Stimulated activated naive CD4-positive, alpha-beta T cell (primary cell): Measurements from ENCODE around the gene NGRN.
"Not testable (repeated sequence)": the region's sequence is repeated elsewhere in the genome, so short reads cannot be mapped to it uniquely, and the experiment has no call there.

ENCODE experiments used
- DNase-seq, 6 experiments: peaks; one replicate each; lab custom pipeline; 2025; lab: John Stamatoyannopoulos, UW

The NGRN gene

DNA sequence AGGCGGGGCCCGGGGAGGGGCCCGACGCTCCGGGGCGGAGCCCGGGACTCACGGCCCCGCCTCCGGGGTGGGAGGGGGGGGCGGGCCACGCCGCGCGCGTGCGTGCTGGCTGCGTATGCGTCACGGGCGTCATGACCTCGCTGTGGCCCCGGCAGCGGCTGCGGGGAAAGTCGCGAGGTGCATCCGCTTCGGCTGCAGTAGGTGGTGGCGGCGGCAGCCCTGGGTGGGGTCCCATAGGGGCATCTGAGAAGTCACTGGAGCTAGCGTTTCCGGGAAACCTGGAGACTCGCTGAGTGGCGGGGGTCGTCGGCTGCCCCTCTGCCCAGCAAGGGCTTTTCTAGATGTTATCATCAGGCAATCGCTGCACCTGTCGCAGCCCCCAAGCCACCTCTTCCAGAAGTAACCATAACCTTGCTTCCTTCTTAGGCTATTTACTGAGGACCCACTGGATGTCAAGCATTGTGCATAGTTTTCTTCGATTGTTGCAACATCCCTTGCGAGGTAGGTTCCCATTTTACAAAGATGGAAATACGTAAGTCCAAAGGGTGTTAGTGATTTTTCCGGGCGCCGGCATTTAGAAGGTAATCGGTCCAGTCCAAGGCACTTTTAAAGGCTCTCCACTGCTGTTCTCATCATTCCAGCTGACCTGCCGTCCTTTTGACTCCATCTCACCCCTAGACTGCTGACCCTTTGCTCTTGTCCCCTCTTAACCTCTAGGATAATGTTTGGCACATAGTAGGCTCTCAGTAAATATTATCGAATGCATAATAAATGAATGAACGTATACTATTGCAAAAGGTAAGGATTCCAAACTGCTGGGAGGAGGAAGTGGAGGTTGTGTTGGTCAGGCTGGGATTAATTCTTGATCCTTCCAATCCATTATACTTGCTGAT is 31.1 kb upstream of the NGRN start, which contains the start of gene GDPGP1:
GDPGP1 (plus strand) TSS at position 114 of the 893 bp plus-strand sequence. CDS start 6,700 bp downstream, outside the sequence.
- peak in 5 of 6 experiments; percentile 90 to 98 (median 94) for DNase-seq

DNA sequence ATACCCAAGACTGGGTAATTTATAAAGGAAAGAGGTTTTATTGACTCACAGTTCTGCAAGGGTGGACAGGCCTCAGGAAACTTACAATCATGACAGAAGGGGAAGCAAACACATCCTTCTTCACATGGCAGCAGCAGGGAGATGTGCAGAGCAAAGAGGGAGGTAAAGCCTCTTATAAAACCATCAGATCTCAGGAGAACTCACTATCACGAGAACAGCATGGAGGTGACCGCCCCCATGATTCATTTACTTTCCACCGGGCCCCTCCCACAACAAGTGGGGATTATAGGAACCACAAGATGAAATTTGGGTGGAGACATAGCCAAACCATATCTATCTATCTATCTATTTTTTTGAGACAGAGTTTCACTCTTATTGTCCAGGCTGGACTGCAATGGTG is 26.1 kb upstream of the NGRN start:
- no peak for DNase-seq

DNA sequence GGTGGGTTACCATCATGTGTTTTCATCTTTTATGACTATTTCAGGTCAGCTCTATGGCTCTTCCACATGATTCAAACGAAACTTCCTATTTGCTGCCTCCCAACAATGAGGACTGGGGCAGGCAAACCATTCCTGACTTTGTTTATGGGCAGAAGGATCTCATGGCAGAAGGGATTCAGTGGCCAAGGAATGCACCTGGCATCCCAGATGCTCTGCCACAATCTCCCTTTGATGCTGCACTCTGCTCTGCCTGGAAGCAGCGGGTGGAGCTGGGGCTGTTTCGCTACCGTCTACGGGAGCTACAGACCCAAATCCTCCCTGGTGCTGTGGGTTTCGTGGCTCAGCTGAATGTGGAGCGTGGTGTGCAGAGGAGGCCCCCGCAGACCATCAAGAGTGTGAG is 24.6 kb upstream of the NGRN start:
- no peak for DNase-seq

DNA sequence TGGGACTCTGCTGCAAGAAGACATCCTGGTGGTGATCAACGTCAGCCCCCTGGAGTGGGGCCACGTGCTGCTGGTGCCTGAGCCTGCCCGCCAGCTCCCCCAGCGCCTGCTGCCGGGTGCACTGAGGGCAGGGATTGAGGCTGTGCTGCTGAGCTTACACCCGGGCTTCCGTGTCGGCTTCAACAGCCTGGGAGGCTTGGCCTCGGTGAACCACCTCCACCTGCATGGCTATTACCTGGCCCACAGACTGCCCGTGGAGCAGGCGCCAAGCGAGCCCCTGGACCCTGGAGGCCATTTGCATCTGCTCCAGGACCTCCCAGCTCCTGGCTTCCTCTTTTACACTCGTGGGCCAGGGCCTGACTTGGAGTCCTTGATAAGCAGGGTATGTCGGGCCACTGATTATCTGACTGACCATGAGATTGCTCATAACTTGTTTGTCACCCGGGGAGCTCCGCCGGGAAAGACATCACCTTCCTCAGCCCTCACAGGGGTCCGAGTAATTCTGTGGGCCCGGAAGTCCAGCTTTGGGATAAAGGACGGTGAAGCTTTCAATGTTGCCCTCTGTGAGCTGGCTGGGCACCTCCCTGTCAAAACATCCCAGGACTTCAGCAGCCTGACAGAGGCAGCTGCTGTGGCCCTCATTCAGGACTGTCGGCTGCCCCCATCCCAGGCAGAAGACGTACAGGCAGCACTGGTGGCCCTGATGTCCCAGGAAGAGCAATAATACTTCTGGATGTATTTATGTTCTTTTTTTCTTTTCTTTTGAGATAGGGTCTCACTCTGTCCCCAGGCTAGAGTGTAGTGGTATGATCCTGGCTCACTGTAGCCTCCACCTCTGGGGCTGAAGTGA is 23.9 kb upstream of the NGRN start:
- DNase-seq = no peak

- no peak for DNase-seq
Measured at GRCh38 chr15:90243943-90244639, 21.4 kb upstream of the NGRN start.

DNA sequence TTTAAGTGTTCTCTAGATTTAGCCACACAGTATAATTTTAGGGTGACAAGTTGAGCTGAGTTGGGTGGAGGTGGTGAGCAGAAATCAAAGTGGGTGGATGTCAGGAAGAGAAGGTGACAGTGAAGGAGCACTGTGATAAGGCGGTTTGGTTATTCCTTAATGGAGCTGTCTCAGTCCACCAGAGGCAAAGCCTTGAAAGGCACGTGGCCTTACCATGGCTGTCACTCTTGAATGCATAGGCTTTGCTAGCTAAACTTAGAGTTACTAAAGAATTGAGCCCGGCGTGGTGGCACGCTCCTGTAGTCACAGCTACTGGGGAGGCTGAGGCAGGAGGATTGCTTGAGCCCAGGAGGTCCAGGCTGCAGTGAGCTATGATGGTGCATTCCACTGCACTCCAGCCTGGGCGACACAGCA is 16.7 kb upstream of the NGRN start:
- DNase-seq = peak in 1 of 6 experiments; percentile 19

DNA sequence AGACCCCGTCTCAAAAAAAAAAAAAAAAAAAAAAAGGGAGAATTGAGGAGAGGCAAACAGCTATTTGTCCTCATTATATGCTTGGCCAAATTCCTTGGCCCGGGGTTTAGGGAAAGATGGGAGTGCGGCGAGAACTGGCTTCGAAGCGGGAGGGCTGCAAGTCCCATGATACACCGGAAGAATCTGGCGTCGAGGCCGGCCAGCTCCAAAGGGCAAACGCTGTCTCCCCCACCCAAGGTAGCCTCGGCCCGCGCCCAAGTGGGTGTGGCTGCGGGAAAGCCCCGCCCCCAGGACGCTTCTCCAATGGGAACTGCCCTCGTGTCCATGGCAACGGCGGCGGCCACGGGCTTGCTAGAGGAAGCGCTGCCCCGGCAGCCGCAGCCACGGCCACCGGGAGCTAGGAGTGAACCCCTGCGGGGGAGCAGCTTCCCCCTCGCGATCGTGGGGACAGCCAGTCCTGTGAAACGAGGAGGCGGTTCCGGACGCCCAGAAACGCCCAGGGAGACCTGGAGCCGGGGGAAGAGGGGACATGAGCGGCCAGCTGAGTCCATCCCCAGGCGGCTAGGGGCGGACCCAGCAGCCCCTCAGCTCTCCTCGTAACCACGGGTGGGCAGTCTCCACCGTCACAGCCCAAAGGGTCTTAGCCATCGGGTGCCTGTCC is 16.1 kb upstream of the NGRN start, which contains the start of gene TTLL13:
TTLL13 (plus strand) TSS at position 354 of the 661 bp plus-strand sequence. CDS start 1,075 bp downstream, outside the sequence.
- DNase-seq = peak in 5 of 6 experiments; percentile 4 to 57 (median 35)

- no peak for DNase-seq
Measured at GRCh38 chr15:90257776-90258175, 7.7 kb upstream of the NGRN start.

DNA sequence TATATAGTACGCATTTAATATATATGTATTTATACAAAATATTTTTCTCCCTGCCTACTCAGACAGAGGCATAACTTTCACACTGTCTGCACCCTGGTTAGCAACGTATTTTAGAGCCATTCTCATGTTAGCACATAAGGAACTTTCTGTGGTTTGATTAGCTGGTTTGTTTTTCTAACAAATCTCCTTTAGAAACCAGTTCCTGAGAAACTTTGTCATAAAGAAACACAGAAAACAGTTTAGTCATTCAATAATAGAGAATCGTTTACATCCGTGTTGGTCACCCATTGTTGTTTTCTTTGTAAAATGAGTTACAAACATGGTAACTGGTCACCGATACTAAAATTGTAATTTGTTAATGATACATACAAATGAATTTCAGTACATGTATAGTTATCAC is 5.9 kb upstream of the NGRN start:
- no peak for DNase-seq

GRCh38 chr15:90260731-90261130 is 4.7 kb upstream of the NGRN start:
- DNase-seq = not testable (repeated sequence)

DNA sequence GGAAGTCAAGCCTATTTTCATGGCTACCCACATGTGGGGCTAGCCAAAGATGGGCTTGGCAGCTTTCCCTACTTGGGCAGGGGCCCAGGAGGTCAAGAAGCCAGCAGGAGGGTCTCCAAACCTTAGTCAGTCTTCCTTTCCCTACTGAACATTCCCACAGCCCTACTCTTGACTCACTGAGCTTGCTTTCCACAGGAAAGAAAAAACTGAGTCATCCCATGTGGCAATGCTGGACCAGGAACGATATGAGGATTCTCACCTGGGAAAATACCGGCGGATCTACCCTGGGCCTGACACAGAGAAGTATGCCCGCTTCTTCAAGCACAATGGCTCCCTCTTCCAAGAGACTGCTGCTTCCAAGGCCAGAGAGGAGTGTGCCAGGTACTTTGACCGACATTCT is 3.7 kb upstream of the NGRN start:
- no peak for DNase-seq

DNA sequence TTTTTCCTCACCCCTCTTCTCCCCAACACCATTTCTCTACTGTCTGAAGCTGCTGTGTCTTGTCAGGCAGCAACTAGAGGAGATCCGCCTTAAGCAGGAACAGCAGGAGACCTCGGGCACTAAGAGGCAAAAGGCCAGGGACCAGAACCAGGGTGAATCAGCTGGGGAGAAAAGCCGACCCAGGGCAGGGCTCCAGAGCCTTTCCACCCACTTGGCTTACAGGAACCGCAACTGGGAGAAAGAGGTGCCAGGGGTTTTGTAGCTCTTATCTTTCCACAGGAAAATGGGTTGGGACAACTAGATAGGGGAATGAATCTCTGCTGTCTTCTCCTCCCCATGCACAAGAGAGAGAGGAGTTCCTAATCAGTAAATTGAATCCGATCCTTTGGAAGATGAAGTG is 3.0 kb upstream of the NGRN start:
- DNase-seq = no peak

GRCh38 chr15:90264671-90265070 is 801 bp upstream of the NGRN start:
- no peak for DNase-seq

GRCh38 chr15:90266061-90266431 is 574 bp downstream of the NGRN start:
- peak in 5 of 6 experiments; percentile 36 to 72 (median 62) for DNase-seq

GRCh38 chr15:90266485-90266884 is 1.0 kb downstream of the NGRN start:
- DNase-seq = no peak

DNA sequence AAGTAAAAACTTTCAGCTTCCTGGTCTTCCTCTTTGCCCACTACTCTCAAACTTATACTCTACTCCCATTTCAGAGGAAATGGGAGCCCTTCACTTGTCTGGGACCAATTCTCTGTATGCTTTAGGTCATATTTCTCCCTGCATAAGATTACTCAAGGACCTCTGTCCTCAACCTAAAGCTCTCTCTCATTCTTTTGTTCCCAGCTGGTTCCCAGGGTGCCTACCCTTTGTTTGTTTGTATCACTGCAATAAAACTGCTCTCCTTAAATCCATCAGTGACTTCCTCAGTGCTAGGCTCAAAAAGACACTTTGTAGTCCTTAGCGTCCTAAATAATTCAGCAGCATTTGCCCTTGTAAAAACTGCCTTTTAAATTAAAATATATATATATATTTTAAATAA is 2.9 kb downstream of the NGRN start:
- DNase-seq = no peak

DNA sequence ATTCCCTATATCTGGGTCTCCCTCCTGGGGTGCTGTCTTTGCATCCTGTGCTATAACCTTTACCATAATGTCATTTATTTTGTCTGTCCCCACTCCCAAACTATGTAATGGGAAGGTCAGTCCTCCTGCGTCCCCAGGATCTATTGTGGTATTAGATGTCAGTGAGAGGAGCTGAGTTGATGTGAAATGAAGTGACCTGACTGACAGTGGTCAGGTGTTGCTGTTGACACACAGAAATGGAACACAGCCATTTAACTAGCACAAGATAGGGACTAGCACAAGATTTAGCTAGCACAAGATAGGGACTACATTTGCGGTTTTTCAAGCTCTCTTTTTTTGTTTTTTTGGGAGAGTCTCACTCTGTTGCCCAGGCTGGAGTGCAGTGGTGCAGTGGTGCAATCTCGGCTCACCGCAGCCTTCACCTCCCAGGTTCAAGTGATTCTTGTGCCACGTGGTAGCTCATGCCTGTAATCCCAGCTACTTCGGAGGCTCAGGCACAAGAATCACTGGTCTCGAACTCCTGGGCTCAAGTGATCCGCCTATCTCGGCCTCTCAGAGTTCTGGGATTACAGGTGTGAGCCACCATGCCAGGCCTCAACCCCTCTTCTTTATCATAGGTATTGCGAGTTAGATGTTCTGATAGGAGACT is 5.2 kb downstream of the NGRN start:
- no peak for DNase-seq

GRCh38 chr15:90271459-90272166 is 6.1 kb downstream of the NGRN start:
- DNase-seq = no peak

DNA sequence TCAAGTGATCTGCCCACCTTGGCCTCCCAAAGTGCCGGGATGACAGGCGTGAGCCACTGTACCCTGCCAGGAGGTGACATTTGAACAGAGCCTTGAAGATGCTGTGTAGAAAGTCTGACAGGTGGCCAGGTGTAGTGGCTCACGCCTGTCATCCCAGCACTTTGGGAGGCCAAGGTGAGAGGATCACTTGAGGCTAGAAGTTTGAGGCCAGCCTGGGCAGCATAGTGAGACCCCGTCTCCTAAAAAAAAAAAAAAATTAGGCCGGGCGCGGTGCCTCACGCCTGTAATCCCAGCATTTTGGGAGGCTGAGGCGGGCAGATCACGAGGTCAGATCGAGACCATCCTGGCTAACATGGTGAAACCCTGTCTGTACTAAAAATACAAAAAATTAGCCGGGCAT is 13.0 kb downstream of the NGRN start:
- DNase-seq = not testable (repeated sequence)

GRCh38 chr15:90280743-90281142 is 15.3 kb downstream of the NGRN start:
- DNase-seq = not testable (repeated sequence)
